HG03460 (cell line): ENCODE measurements around the gene HOXB2.

Source experiments
- ATAC-seq: cut with Tn5 transposase; IDR thresholded peaks from one replicate; pipeline ENCODE4 v1.9.1; 2021; ENCODE audit not compliant: unreplicated experiment

Gene HOXB2

DNA sequence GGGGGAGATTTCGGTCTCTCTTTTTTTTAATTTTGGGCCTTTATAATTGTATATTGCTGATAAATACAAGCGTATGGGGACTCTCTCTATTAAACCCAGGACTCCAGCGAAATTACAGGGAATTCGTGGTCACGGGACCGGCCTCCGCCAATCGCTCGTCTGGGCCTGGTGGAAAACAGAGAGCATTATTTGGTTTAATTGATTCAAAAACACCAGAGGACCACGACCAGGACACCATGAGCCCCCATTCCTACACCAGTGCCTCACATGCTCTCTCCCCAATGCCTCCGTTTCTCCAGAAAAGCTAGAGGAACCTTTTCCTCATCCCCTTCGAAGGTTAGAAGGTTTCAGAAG lies at the start of gene HOXB2:
Gene HOXB2 (minus strand): TSS at position 88 of the 354 bp plus-strand sequence. CDS start 198 bp downstream, outside the sequence.
- ATAC-seq: no peak

DNA sequence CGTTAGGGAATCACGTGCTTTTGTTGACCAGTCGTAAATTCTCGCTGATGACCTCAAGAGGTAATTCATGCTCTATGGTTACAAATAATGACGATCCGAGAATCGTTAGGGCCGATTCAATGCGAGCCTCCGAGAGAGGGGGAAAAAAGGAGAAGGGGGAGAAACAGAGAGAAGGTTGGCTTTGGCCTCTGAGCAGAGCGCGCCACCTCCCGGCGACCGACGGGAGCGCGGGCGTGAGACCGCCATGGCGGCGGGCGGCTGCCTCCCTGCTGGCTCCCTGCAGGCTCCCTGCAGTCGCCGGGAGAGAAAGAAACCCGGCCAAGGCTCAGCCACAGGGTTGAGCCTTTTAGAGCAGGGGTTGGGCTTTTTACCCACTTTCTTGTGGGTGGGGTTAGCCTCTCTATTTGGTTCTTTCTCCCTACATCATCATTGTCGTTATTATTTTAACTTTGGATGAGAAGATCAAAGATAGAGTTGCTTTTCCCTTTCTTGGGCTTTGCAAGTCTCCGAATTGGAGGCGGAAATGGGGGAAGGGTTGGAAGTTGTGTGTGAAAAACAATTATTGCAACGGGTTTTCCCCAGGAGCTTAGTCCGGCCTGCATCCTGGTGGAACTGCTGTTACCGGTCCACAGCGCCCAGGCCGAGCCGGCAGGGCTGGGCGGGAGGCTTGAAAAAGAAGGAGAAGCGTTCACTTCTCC lies 49.1 kb upstream of the HOXB2 start:
- no peak for ATAC-seq

GRCh38 chr17:48593126-48593829 lies 48.4 kb upstream of the HOXB2 start, which contains the start of gene HOXB5:
Gene HOXB5 (minus strand): TSS chr17:48593779. CDS start chr17:48593682, 97 bp downstream.
- no peak for ATAC-seq

GRCh38 chr17:48592577-48592976 lies 47.7 kb upstream of the HOXB2 start:
- ATAC-seq: no peak

- ATAC-seq: no peak
Observed at GRCh38 chr17:48592057-48592514, 47.2 kb upstream of the HOXB2 start.

DNA sequence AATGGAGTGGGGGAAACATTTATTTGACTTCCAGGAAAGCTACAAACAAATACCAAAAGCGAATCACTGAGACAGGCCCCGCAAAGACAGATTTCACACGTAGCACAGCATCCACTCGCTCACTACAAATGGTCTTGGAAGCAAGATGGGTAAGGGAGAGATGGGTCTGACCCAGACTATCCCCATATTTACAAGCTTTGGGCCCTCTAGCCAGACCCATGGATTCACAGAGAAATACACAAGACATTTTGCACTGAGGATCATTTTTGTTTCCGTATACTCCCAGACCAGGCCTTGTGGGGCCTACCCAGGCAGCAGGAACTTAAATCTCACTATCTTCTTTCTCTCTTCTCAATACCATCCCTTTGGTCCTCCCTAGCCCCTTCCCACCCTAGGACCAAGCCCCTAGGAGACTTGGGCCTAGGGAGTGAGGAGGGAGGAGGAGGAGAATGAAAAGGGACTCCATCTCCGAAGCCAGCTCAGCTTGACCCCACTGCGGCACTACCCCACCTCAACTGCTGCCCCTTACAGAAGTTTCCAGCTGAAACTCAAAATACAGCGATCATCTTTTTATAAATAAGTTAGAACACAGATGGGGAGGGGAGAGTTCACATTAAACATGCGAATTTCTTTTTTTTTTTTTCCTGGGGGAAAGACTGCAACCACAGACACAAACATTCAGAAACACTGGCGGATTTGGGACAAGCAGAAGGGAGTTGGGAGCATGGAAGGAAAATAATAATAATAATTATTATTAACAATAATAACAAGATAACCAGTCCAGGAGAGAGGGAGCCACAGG lies 46.5 kb upstream of the HOXB2 start:
- no peak for ATAC-seq

- ATAC-seq: no peak
Observed at GRCh38 chr17:48590607-48591161, 45.8 kb upstream of the HOXB2 start.

- no peak for ATAC-seq
Observed at GRCh38 chr17:48589831-48590606, 45.1 kb upstream of the HOXB2 start, which contains the start of gene HOXB3. Gene HOXB3 (minus strand): TSS chr17:48590241. CDS start chr17:48552474, 37,767 bp downstream.

DNA sequence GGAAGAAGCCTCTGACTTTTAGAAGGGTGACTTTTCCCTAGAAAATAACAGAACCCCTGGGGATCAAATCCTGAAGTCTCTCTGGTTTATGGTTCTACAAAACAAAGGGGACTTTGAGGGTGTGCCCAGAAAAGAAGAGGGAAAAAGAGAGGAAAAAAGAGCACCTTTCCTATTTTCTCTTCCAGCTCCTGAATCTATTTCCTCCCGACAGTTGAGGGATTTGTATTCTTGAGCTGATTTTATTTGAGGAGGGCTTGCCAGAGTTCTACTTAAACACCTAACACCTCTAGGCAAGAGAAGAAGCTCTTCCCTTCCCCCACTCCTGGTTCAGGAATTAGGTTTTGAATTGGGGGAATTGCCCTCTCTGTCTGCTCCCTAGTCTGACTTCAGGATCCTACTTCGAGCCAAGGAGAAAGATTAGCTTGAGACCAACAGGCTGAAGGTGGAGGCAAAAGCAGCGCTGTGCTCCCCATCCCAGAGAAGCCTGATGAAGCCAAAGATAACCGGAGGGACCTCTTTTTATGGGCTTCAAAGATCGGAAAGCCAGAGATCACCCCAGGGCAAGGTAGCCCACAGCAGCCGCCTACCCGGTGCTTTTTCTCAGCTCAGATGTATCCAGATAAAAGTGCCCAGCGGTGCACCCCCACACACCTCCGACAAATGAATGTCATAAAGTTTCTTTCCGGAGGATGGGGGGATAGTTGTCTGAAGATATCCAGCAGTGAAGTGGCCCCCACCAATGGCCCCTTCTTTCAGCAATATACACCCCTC lies 44.3 kb upstream of the HOXB2 start:
- ATAC-seq: no peak

- no peak for ATAC-seq
Observed at GRCh38 chr17:48588528-48588927, 43.6 kb upstream of the HOXB2 start.

- no peak for ATAC-seq
Observed at GRCh38 chr17:48588074-48588415, 43.1 kb upstream of the HOXB2 start.

DNA sequence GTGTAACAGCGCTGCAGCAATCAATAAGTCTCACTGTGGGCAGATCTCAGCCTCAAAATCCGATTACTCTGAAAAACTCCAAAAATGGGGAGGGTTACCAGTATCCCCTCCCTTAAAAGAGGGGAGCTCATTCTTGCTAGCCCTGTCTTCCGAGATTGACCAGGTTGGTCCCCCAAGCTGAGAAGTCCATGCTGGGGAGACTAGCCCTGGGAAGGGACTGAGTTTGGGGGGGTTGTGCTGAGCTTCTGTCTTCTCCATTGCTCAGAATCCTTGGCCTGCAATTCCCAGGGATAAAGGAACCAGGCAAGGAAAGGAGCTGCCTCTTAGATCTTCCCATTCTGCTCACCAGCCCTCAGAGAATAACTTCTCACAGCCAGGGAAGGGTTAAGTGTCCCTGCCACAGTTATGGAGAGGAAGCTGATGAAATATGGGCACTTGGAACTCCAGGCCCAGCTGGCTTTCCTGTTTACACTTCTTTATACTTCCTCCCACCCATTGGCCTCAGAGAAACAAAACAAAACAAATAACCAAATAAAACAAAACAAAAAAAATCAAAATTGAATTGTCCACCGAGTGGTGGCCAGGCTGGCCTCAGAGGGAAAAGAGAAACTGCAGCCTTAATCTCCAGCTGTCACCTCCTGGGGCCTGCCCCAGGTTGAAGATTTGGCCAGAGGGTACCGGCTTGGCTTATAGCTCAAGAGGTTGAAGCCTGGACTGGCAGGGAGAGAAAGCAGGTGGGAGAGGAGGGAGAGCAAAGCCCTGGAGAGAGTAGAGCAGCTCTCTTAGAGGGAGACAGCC lies 42.6 kb upstream of the HOXB2 start:
- no peak for ATAC-seq

DNA sequence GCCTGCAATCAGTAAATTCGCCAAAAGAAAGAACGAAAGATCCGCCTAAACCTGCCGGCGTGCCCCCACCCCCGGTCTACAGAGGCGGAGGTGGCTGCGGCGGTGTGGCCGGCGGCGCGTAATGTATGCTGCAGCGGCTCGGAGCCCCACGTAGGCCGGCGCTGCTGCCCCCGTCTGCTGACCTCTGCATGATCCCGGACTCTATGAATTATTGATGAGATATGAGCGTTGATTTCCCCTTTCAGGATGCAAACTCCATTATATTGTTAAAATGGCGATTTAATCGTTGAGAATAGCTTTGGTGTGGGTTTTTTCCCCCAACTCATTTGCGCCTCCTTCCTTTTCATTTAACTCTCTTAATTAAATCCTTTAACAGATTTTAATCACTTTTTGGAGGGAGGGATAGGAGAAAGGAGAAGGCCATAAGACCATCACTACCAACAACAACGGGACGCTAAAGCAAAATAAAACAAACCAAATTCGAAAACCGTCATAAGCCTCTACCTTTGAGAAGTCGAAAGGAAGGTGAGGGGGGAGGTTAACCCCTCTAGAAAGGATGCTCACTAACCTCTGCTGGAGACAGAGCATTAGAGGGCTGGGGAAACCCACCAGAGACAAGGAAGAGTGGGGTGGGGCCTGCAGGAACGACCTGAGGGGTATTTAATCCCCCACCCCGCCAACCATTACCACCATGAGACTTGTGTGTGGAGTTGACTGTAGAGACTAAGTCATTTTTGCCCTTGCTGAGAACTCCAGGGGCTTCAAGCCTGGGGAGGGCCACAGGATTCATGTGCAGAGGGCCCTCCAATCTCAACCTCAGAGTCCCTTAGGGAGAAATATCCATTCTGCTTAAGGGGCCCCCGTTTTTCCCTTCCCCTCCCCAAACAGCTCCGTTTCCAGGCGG lies 41.7 kb upstream of the HOXB2 start:
- no peak for ATAC-seq

- no peak for ATAC-seq
Observed at GRCh38 chr17:48584223-48584741, 39.4 kb upstream of the HOXB2 start.

- no peak for ATAC-seq
Observed at GRCh38 chr17:48583708-48584222, 38.9 kb upstream of the HOXB2 start.

GRCh38 chr17:48582750-48583069 lies 37.8 kb upstream of the HOXB2 start:
- ATAC-seq: no peak

DNA sequence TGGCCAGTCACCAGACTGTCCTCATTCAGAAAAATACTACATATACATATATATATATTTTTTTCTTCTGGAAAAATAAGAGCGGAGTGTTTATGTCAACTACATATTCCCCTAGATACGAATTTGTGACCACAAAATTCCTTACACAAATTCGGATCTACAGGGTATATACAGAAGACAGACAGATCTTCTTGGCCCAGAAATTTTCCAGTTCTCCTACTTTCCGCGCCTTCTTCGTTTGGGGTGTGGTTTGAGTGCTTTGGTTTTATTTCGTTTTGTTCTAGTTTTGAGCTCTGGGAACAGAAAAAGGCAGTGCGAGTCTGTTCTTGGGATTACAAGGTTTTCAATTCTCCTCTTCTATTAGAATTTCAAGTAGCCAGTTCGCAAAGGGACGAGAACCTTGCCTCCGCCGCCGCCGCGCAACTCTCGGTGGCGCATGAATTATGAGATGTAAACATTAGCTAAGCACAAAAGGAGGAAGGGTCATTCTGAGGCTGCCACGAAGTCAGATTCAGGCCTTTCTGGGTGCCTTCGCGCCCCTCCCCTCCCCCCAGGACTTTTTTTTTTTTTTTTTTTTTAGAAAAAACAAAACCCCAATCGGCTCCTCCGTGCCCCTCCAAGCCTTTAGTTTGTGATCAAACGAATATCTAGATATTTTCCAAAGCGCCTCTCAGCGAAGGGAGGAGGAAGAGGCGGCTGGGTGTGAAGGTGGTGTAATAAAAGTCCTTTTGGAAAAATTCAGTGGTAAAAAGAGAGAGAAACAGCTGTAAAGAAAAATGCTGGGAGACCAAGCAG lies 35.0 kb upstream of the HOXB2 start:
- ATAC-seq: no peak
